ENCODE measurements around the gene SMURF1.

The SMURF1 gene

DNA sequence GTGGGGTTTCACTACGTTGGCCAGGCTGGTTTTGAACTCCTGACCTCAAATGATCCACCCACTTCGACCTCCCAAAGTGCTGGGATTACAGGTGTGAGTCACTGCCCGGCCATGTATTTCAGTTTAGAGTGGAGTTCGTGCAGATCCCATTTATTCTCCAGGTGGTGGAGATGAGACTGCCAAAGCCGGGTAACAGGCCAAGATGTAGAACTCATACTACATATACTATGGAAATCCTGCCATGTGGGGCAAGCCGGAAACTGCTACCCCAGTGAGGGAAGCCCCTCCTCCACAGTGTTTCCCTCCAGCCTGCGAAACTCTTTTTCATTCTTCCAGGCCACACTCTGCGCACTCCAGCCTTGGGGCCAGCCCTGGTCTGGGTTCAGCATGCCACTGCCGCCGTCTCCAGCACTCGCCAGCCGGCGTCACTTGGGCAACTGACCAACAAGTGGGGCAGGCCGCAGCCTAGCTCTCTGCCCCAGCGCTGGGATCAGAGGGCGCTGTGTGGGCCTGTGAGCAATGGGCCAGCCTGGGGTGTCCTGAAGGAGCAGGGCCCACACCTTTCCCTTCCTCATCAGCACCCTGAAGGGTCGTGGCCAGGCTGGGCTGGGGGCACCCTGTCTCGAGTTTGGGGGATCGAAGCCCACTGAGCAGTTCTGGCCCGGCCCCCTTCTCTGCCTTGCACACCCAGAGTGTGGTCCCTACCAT is 143.6 kb downstream of the SMURF1 start:
- no peak overlapping the region for H4K8ac ChIP-seq (ENCODE audit: low read depth, low read length)
- H3K9me3 ChIP-seq (replicated peaks in 1 of 2; ENCODE audit: control insufficient read depth in 2 of 2, insufficient read depth in 1 of 2, low read depth in 1 of 2, low read length in 2 of 2) = no peaks in the 10 kb centered on the region
- peak overlapping the region; percentile 36 for H3K18ac ChIP-seq (ENCODE audit: low read length)
- H2BK15ac ChIP-seq (ENCODE audit: low read length) = no peak overlapping the region
- peaks cover 2% of the 10 kb centered on the region for H3K79me1 ChIP-seq (ENCODE audit: low read depth, low read length)
- no peak overlapping the region for H2BK12ac ChIP-seq (ENCODE audit: low read length)
- DNase-seq (ENCODE audit: low spot score) = no peak
- no peak overlapping the region for H2BK5ac ChIP-seq (ENCODE audit: low read length)
- no peak overlapping the region for H3K23ac ChIP-seq (ENCODE audit: low read depth, low read length, poor library complexity)
- H3K14ac ChIP-seq (ENCODE audit: low read length) = no peak overlapping the region
- H3K4me3 ChIP-seq (ENCODE audit: low read length in 2 of 2) = no peak overlapping the region
- H3K27me3 ChIP-seq (ENCODE audit: control insufficient read depth in 3 of 3, insufficient read depth in 3 of 3, low read depth in 1 of 3, low read length in 3 of 3) = no peaks in the 10 kb centered on the region
- no peak overlapping the region for H3K27ac ChIP-seq (replicated peaks; ENCODE audit: low read length)
- peak overlapping the region; percentile 35 for H3K9ac ChIP-seq (ENCODE audit: low read depth, low read length, poor library complexity)
- H4K91ac ChIP-seq (ENCODE audit: low read depth, low read length, poor library complexity) = no peak overlapping the region
- H3K4ac ChIP-seq (ENCODE audit: low read length) = no peak overlapping the region
- no peak overlapping the region for H3K4me2 ChIP-seq (ENCODE audit: insufficient read depth, low read length, poor library complexity, severe bottlenecking)
- H3K36me3 ChIP-seq (replicated peaks in 1 of 2; ENCODE audit: control insufficient read depth in 2 of 2, insufficient read depth in 2 of 2, low read length in 2 of 2) = peaks cover 58 to 99% of the 10 kb centered on the region in 2 donors
- H3K4me1 ChIP-seq (ENCODE audit: control insufficient read depth in 2 of 2, insufficient read depth in 1 of 2, low read depth in 1 of 2, low read length in 2 of 2) = no peaks in the 10 kb centered on the region
- no CpG with 5 or more reads among the region's 20 CpGs for WGBS, 2 donors (ENCODE audit: extremely low coverage in 2 of 2, insufficient read length in 2 of 2, insufficient replicate concordance in 1 of 2)
- no peak overlapping the region for H2BK120ac ChIP-seq (ENCODE audit: low read depth, low read length)
- no peak overlapping the region for H2AK5ac ChIP-seq (ENCODE audit: low read depth, low read length)
- no peak overlapping the region for H2AFZ ChIP-seq (ENCODE audit: low read length)

DNA sequence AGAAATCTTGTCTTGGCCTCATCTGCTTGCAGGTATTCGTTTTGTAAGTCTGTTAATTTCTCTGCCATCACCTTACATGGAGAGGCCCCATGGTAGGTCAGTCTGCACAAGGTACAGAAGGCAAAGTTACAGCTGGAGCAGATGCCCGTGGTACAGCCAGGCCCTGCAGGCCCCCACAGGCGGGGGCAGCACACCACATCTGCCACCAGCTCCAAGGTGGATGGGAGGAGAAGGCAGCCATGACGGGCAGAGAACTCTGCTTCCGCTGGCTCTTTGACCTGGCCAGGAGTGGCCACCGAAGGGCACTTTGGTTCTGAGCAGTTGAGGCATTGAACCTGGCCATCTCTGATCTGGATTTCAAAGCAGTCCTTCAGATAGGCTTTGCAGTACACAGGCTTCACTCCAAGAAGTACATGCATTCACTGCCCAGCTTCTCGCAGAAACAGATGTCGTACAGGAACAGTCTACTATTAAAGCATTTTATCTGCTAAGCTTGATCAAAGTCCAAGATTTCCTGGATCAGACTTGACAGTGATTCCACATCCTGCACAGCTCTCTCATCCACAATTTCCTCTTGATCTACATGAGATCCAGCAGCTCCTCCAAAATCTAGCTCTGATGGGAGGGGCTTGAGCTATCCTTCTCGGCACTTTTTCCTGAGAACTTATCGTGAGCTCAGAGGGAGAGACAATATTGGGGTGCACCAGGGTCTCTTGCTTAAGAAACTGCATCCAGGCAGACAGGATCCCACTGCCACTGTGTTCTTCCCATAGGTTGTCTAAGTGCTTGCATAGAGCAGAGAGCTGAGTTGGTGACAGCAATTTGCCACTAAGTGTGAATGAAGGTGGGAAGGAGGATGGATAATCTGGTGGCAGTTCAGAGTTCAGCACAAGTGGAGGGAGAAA is 144.8 kb downstream of the SMURF1 start:
- DNase-seq (ENCODE audit: low spot score) = no peak
- H3K23ac ChIP-seq (ENCODE audit: low read depth, low read length, poor library complexity) = no peak overlapping the region
- no peak overlapping the region for H4K8ac ChIP-seq (ENCODE audit: low read depth, low read length)
- H2BK12ac ChIP-seq (ENCODE audit: low read length) = no peak overlapping the region
- H3K27me3 ChIP-seq (ENCODE audit: control insufficient read depth in 3 of 3, insufficient read depth in 3 of 3, low read depth in 1 of 3, low read length in 3 of 3) = no peaks in the 10 kb centered on the region
- H3K36me3 ChIP-seq (replicated peaks in 1 of 2; ENCODE audit: control insufficient read depth in 2 of 2, insufficient read depth in 2 of 2, low read length in 2 of 2) = peaks cover 57 to 99% of the 10 kb centered on the region in 2 donors
- no peak overlapping the region for H3K4me2 ChIP-seq (ENCODE audit: insufficient read depth, low read length, poor library complexity, severe bottlenecking)
- H3K9ac ChIP-seq (ENCODE audit: low read depth, low read length, poor library complexity) = no peak overlapping the region
- H3K18ac ChIP-seq (ENCODE audit: low read length) = no peak overlapping the region
- H2BK120ac ChIP-seq (ENCODE audit: low read depth, low read length) = no peak overlapping the region
- no peak overlapping the region for H2AK5ac ChIP-seq (ENCODE audit: low read depth, low read length)
- no CpG with 5 or more reads among the region's 10 CpGs for WGBS, 2 donors (ENCODE audit: extremely low coverage in 2 of 2, insufficient read length in 2 of 2, insufficient replicate concordance in 1 of 2)
- no peak overlapping the region for H3K27ac ChIP-seq (replicated peaks; ENCODE audit: low read length)
- no peak overlapping the region for H3K14ac ChIP-seq (ENCODE audit: low read length)
- no peak overlapping the region for H4K91ac ChIP-seq (ENCODE audit: low read depth, low read length, poor library complexity)
- no peak overlapping the region for H2BK15ac ChIP-seq (ENCODE audit: low read length)
- H3K9me3 ChIP-seq (replicated peaks in 1 of 2; ENCODE audit: control insufficient read depth in 2 of 2, insufficient read depth in 1 of 2, low read depth in 1 of 2, low read length in 2 of 2) = no peaks in the 10 kb centered on the region
- no peak overlapping the region for H2AFZ ChIP-seq (ENCODE audit: low read length)
- no peaks in the 10 kb centered on the region for H3K4me1 ChIP-seq (ENCODE audit: control insufficient read depth in 2 of 2, insufficient read depth in 1 of 2, low read depth in 1 of 2, low read length in 2 of 2)
- no peak overlapping the region for H3K4me3 ChIP-seq (ENCODE audit: low read length in 2 of 2)
- no peak overlapping the region for H2BK5ac ChIP-seq (ENCODE audit: low read length)
- H3K4ac ChIP-seq (ENCODE audit: low read length) = no peak overlapping the region
- H3K79me1 ChIP-seq (ENCODE audit: low read depth, low read length) = peaks cover 2% of the 10 kb centered on the region

DNA sequence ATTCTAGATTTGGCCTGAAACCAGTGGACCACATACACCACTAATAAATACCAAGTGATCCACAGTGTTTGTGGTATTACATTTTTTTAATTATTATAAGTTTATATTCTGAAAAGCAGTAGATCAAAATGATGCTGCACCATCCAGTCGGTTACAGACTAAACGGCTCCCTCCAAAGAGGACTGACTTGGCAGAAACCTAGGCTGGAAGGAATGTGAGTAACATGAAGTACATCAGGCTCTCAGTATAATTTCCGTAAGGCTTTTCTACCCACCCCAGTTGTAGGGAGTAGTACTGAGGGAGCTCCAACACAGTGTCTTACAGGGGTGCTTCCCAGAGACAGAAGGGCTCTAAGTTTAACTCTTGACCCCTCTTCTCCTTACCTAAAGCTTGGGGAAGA is 146.1 kb downstream of the SMURF1 start:
- no peak overlapping the region for H3K9ac ChIP-seq (ENCODE audit: low read depth, low read length, poor library complexity)
- H3K9me3 ChIP-seq (replicated peaks in 1 of 2; ENCODE audit: control insufficient read depth in 2 of 2, insufficient read depth in 1 of 2, low read depth in 1 of 2, low read length in 2 of 2) = peaks cover 0 to 2% of the 10 kb centered on the region in 2 donors
- no peak overlapping the region for H3K23ac ChIP-seq (ENCODE audit: low read depth, low read length, poor library complexity)
- no peak overlapping the region for H2BK15ac ChIP-seq (ENCODE audit: low read length)
- no peak overlapping the region for H2BK5ac ChIP-seq (ENCODE audit: low read length)
- no peak overlapping the region for H2AFZ ChIP-seq (ENCODE audit: low read length)
- H3K79me1 ChIP-seq (ENCODE audit: low read depth, low read length) = peaks cover 2% of the 10 kb centered on the region
- H2AK5ac ChIP-seq (ENCODE audit: low read depth, low read length) = no peak overlapping the region
- no CpG with 5 or more reads among the region's 3 CpGs for WGBS, 2 donors (ENCODE audit: extremely low coverage in 2 of 2, insufficient read length in 2 of 2, insufficient replicate concordance in 1 of 2)
- no peak for DNase-seq (ENCODE audit: low spot score)
- no peak overlapping the region for H2BK120ac ChIP-seq (ENCODE audit: low read depth, low read length)
- no peak overlapping the region for H3K18ac ChIP-seq (ENCODE audit: low read length)
- no peak overlapping the region for H4K8ac ChIP-seq (ENCODE audit: low read depth, low read length)
- H3K36me3 ChIP-seq (replicated peaks in 1 of 2; ENCODE audit: control insufficient read depth in 2 of 2, insufficient read depth in 2 of 2, low read length in 2 of 2) = peaks cover 64 to 99% of the 10 kb centered on the region in 2 donors
- H2BK12ac ChIP-seq (ENCODE audit: low read length) = no peak overlapping the region
- H3K14ac ChIP-seq (ENCODE audit: low read length) = no peak overlapping the region
- H3K4ac ChIP-seq (ENCODE audit: low read length) = no peak overlapping the region
- no peak overlapping the region for H3K4me3 ChIP-seq (ENCODE audit: low read length in 2 of 2)
- no peak overlapping the region for H3K4me2 ChIP-seq (ENCODE audit: insufficient read depth, low read length, poor library complexity, severe bottlenecking)
- H4K91ac ChIP-seq (ENCODE audit: low read depth, low read length, poor library complexity) = no peak overlapping the region
- no peak overlapping the region for H3K27ac ChIP-seq (replicated peaks; ENCODE audit: low read length)
- H3K4me1 ChIP-seq (ENCODE audit: control insufficient read depth in 2 of 2, insufficient read depth in 1 of 2, low read depth in 1 of 2, low read length in 2 of 2) = no peaks in the 10 kb centered on the region
- no peaks in the 10 kb centered on the region for H3K27me3 ChIP-seq (ENCODE audit: control insufficient read depth in 3 of 3, insufficient read depth in 3 of 3, low read depth in 1 of 3, low read length in 3 of 3)

DNA sequence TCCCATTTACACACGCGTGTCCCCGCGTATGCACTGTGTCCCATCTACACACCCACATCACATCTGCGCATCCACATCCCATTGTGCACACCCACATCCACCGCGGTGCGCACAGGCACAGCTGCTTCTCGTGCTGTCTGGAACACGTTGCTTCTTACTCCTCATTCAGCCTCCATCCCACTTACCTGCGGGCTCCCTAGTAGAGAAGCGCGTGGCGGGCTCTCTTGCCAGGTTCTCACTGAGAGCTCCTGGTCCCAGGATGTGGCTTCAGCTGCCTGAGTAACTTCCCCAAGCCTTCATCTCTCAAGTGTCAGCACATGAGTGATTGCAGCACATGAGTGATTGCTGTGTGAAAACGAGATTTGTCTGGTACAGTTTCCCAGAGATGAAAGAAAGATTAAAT is 147.8 kb downstream of the SMURF1 start:
- Histone ChIP-seq H2BK12ac (ENCODE audit: low read length) (no peak overlapping the region), H3K27me3 (ENCODE audit: control insufficient read depth in 3 of 3, insufficient read depth in 3 of 3, low read depth in 1 of 3, low read length in 3 of 3) (no peaks in the 10 kb centered on the region), H3K4me1 (ENCODE audit: control insufficient read depth in 2 of 2, insufficient read depth in 1 of 2, low read depth in 1 of 2, low read length in 2 of 2) (no peaks in the 10 kb centered on the region), H2BK5ac (ENCODE audit: low read length) (no peak overlapping the region), H2AK5ac (ENCODE audit: low read depth, low read length) (no peak overlapping the region), H3K36me3 (replicated peaks in 1 of 2; ENCODE audit: control insufficient read depth in 2 of 2, insufficient read depth in 2 of 2, low read length in 2 of 2) (peaks cover 74 to 100% of the 10 kb centered on the region in 2 donors), H3K9me3 (replicated peaks in 1 of 2; ENCODE audit: control insufficient read depth in 2 of 2, insufficient read depth in 1 of 2, low read depth in 1 of 2, low read length in 2 of 2) (peaks cover 0 to 2% of the 10 kb centered on the region in 2 donors), H3K79me1 (ENCODE audit: low read depth, low read length) (peaks cover 2% of the 10 kb centered on the region), H3K4me2 (ENCODE audit: insufficient read depth, low read length, poor library complexity, severe bottlenecking) (no peak overlapping the region), H2BK120ac (ENCODE audit: low read depth, low read length) (no peak overlapping the region), H2BK15ac (ENCODE audit: low read length) (no peak overlapping the region), H2AFZ (ENCODE audit: low read length) (no peak overlapping the region), H3K4me3 (ENCODE audit: low read length in 2 of 2) (peak overlapping the region in 1 of 2 donors; percentile 59), H3K23ac (ENCODE audit: low read depth, low read length, poor library complexity) (no peak overlapping the region), H4K8ac (ENCODE audit: low read depth, low read length) (no peak overlapping the region), H3K9ac (ENCODE audit: low read depth, low read length, poor library complexity) (peak overlapping the region; percentile 70), H4K91ac (ENCODE audit: low read depth, low read length, poor library complexity) (no peak overlapping the region), H3K27ac (replicated peaks; ENCODE audit: low read length) (no peak overlapping the region), H3K4ac (ENCODE audit: low read length) (no peak overlapping the region), H3K14ac (ENCODE audit: low read length) (no peak overlapping the region), H3K18ac (ENCODE audit: low read length) (no peak overlapping the region)
- DNase-seq (ENCODE audit: low spot score) = no peak
- 100% methylated on average over 4 of the region's 15 CpGs; no CpG with 5 or more reads in 1 of the 2 donors for WGBS, 2 donors (ENCODE audit: extremely low coverage in 2 of 2, insufficient read length in 2 of 2, insufficient replicate concordance in 1 of 2)
